OCI-LY3 (cell line): Measurements from ENCODE around the gene EXTL1.

Experiments used
- EZH2phosphoT487 ChIP-seq: fragments of 200-600 bp; shearing (Covaris generic); IDR thresholded peaks from 2 replicates; pipeline ENCODE4 v1.6.1; 2018; ENCODE audit warnings: antibody characterized with exemption, mixed run types, low read depth
- TF ChIP-seq, protein P1 (sequence below): fragments of 200-600, 300-600 bp; sonication (generic); IDR thresholded peaks from 2 replicates; pipeline ENCODE4 v1.5.1; 2014; ENCODE audit warnings: antibody characterized with exemption, low read length, low read depth

- TF ChIP-seq, protein P1, sequence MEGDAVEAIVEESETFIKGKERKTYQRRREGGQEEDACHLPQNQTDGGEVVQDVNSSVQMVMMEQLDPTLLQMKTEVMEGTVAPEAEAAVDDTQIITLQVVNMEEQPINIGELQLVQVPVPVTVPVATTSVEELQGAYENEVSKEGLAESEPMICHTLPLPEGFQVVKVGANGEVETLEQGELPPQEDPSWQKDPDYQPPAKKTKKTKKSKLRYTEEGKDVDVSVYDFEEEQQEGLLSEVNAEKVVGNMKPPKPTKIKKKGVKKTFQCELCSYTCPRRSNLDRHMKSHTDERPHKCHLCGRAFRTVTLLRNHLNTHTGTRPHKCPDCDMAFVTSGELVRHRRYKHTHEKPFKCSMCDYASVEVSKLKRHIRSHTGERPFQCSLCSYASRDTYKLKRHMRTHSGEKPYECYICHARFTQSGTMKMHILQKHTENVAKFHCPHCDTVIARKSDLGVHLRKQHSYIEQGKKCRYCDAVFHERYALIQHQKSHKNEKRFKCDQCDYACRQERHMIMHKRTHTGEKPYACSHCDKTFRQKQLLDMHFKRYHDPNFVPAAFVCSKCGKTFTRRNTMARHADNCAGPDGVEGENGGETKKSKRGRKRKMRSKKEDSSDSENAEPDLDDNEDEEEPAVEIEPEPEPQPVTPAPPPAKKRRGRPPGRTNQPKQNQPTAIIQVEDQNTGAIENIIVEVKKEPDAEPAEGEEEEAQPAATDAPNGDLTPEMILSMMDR = no peak
- no peak for TF ChIP-seq EZH2phosphoT487
These were observed 31.3 kb upstream of the EXTL1 start for GRCh38 chr1:25990251-25990650.
